Cardiac muscle cell (in vitro differentiated cells and primary cell): ENCODE results near the gene GAA. TPM values are rescaled to one million over a fixed set of nuclear protein-coding genes. Genes with fewer than 3 reads are reported as not detected.

ENCODE experiments used
- DNase-seq, 2 donors: peaks; one replicate each; pipeline versions ENCODE4 v3.0.0 to v3.0.0-alpha.2; 2010 to 2017; ENCODE audit warnings: low read depth in 1 of 2, low spot score in 1 of 2
- H3K27ac ChIP-seq: fragments of 200-600 bp; sonication (generic); 2 replicates; pipeline ENCODE4 v1.5.1; 2016
- H3K27me3 ChIP-seq: fragments of 200-600 bp; sonication (generic); 2 replicates; pipeline ENCODE4 v1.6.0; 2016; ENCODE audit warnings: control low read depth
- H3K36me3 ChIP-seq: fragments of 200-600 bp; sonication (generic); 2 replicates; pipeline ENCODE4 v1.5.1; 2016; ENCODE audit warnings: control low read depth
- H3K4me1 ChIP-seq: fragments of 200-600 bp; sonication (generic); 2 replicates; pipeline ENCODE4 v1.8.1; 2017; ENCODE audit warnings: low read depth, mild to moderate bottlenecking, mixed run types
- H3K4me3 ChIP-seq: fragments of 200-600 bp; sonication (generic); 2 replicates; pipeline ENCODE4 v1.5.1; 2016; ENCODE audit warnings: mild to moderate bottlenecking
- H3K9me3 ChIP-seq: fragments of 200-600 bp; sonication (generic); 2 replicates; pipeline ENCODE4 v1.5.1; 2017; ENCODE audit warnings: low read depth, mild to moderate bottlenecking, control low read depth
- CTCF ChIP-seq: IDR thresholded peaks from 2 replicates; pipeline ENCODE4 v1.5.1; 2012; ENCODE audit warnings: low read depth, mild to moderate bottlenecking, low read length
- polyA plus RNA-seq: library from polyadenylated mRNA; unstranded; fragments of >200 nt; fragmentation: Nextera tagmentation; extraction: Ambion mirVana; gene quantifications from 2 replicates; pipeline ENCODE4 v1.2.1, GENCODE V29; 2016
- total RNA-seq: library from RNA; depleted of rRNA; stranded (reverse); fragments of >200 nt; gene quantifications from 2 replicates; pipeline ENCODE4 v1.2.3, GENCODE V29; 2016

The GAA gene
- total and polyA plus RNA-seq, 2 experiments from 2014 or later, result 72.7 to 150 TPM

- no peak for DNase-seq
- H3K36me3 ChIP-seq, result peaks cover 2% of the 10 kb centered on the region
- no peaks in the 10 kb centered on the region for H3K27me3 ChIP-seq
- no peaks in the 10 kb centered on the region for H3K4me1 ChIP-seq
- no peaks in the 10 kb centered on the region for H3K9me3 ChIP-seq
- no peak overlapping the region for H3K27ac ChIP-seq
- no peak overlapping the region for H3K4me3 ChIP-seq
- TF ChIP-seq CTCF, result no peak
These were observed 40.7 kb upstream of the GAA start for GRCh38 chr17:80060644-80061043.

- no peak overlapping the region for H3K27ac ChIP-seq
- H3K36me3 ChIP-seq, result peaks cover 2% of the 10 kb centered on the region
- DNase-seq, result no peak
- no peaks in the 10 kb centered on the region for H3K9me3 ChIP-seq
- no peak for TF ChIP-seq CTCF
- H3K4me1 ChIP-seq, result no peaks in the 10 kb centered on the region
- H3K27me3 ChIP-seq, result no peaks in the 10 kb centered on the region
- H3K4me3 ChIP-seq, result no peak overlapping the region
These were observed 40.0 kb upstream of the GAA start for GRCh38 chr17:80061421-80061820.

- Histone ChIP-seq H3K27ac (no peak overlapping the region), H3K9me3 (no peaks in the 10 kb centered on the region), H3K4me1 (no peaks in the 10 kb centered on the region), H3K4me3 (no peak overlapping the region), H3K27me3 (no peaks in the 10 kb centered on the region), H3K36me3 (no peaks in the 10 kb centered on the region)
- TF ChIP-seq CTCF, result no peak
- DNase-seq, result peak in 1 of 2 donors; percentile 76
These were observed 37.4 kb upstream of the GAA start for GRCh38 chr17:80063830-80064585.

GRCh38 chr17:80064696-80065095 is 36.7 kb upstream of the GAA start:
- DNase-seq, result no peak

GRCh38 chr17:80065478-80066170 is 35.8 kb upstream of the GAA start:
- Histone ChIP-seq H3K36me3 (no peaks in the 10 kb centered on the region), H3K27me3 (no peaks in the 10 kb centered on the region), H3K4me1 (no peaks in the 10 kb centered on the region), H3K27ac (no peak overlapping the region), H3K4me3 (no peak overlapping the region), H3K9me3 (no peaks in the 10 kb centered on the region)
- no peak for TF ChIP-seq CTCF
- DNase-seq, result no peak

More at GRCh38 chr17:80064696-80065095, 36.7 kb upstream of the GAA start:
- no peak for TF ChIP-seq CTCF
- no peak overlapping the region for H3K4me3 ChIP-seq
- no peaks in the 10 kb centered on the region for H3K36me3 ChIP-seq
- no peak overlapping the region for H3K27ac ChIP-seq
- H3K9me3 ChIP-seq, result no peaks in the 10 kb centered on the region
- no peaks in the 10 kb centered on the region for H3K4me1 ChIP-seq
- no peaks in the 10 kb centered on the region for H3K27me3 ChIP-seq
